HepG2 (cell line): ENCODE data around the gene PFKP. TPM values are rescaled to one million over a fixed set of nuclear protein-coding genes. Genes with fewer than 3 reads are reported as not detected.

Experiments
- ATAC-seq: fragments of 200-7000 bp; cut with Tn5 transposase; 3 replicates; pipeline ENCODE4 v1.9.1; 2020; ENCODE audit warnings: mild to moderate bottlenecking, moderate library complexity
- BruUV-seq: library from RNA; stranded (reverse); fragments of 400-500 nt; replicated peaks from 2 replicates; lab custom pipeline; 2021; lab: Mats Ljungman, UMichigan
- CTCF ChIA-PET: fragments of 300-600 bp; formaldehyde crosslinking; extraction: SDS; loops from one replicate; lab custom pipeline; 2021; ENCODE audit warnings: low total read pairs, inconsistent platforms, low intra/inter-chr PET ratio; lab: Yijun Ruan, JAX
- POLR2A ChIA-PET: fragments of 350-600 bp; sonication (Branson Sonifier 250); formaldehyde crosslinking; loops from one replicate; lab custom pipeline; 2020; ENCODE audit warnings: antibody characterized with exemption, inconsistent platforms; lab: Yijun Ruan, JAX
- DNase-seq: peaks from one replicate; pipeline ENCODE4 v3.0.0-alpha.2; 2015; ENCODE audit warnings: low spot score
- FAIRE-seq: peaks from 3 replicates; lab custom pipeline; 2011; peaks lifted over from hg19 to GRCh38; lab: Jason Lieb, UNC
- H2AFZ ChIP-seq: one replicate; pipeline ENCODE4 v1.6.1; 2011; ENCODE audit warnings: low read length, inconsistent platforms
- H3K27ac ChIP-seq: fragments of 300-600 bp; 3 replicates; pipeline ENCODE4 v1.8.0; 2011; ENCODE audit warnings: mixed run types, mild to moderate bottlenecking, mixed read lengths, low read length, inconsistent platforms; ENCODE audit not compliant: insufficient read depth; ENCODE audit errors: extremely low read length
- H3K27me3 ChIP-seq, 2 experiments: fragments of 200-600 bp in 1 of 2; 2 replicates in 1 of 2; 3 replicates in 1 of 2; pipeline versions ENCODE4 v1.6.0 to v1.8.0; 2011; ENCODE audit warnings: low read length in 2 of 2, mild to moderate bottlenecking in 2 of 2, moderate library complexity in 2 of 2, inconsistent platforms in 1 of 2; ENCODE audit not compliant: insufficient read depth in 2 of 2, control insufficient read depth in 1 of 2
- H3K36me3 ChIP-seq, 2 experiments: fragments of 200-600 bp in 1 of 2; replicated peaks in 1 of 2; 2 replicates in 1 of 2; 3 replicates in 1 of 2; pipeline versions ENCODE4 v1.5.1 to v1.8.0; 2011; ENCODE audit warnings: low read length in 2 of 2, inconsistent platforms in 1 of 2; ENCODE audit not compliant: insufficient read depth in 2 of 2, control insufficient read depth in 1 of 2
- H3K4me1 ChIP-seq: 2 replicates; pipeline ENCODE4 v1.5.1; 2012; ENCODE audit warnings: low read length, inconsistent platforms; ENCODE audit not compliant: insufficient read depth
- H3K4me2 ChIP-seq: 2 replicates; pipeline ENCODE4 v1.6.0; 2011; ENCODE audit warnings: low read depth, low read length, inconsistent platforms
- H3K4me3 ChIP-seq, 3 experiments: fragments of 200-600 bp in 1 of 3; sonication (generic), shearing (Covaris generic) in 1 of 3; replicated peaks in 1 of 3; 2 replicates each; pipeline ENCODE4 v1.5.1; 2011 to 2016; ENCODE audit warnings: low read length in 3 of 3, inconsistent platforms in 2 of 3, low read depth in 2 of 3, mild to moderate bottlenecking in 2 of 3, control low read depth in 1 of 3, mixed read lengths in 1 of 3; ENCODE audit not compliant: insufficient read depth in 1 of 3
- H3K79me2 ChIP-seq: one replicate; pipeline ENCODE4 v1.6.1; 2011; ENCODE audit warnings: low read length, inconsistent platforms; ENCODE audit not compliant: insufficient read depth
- H3K9ac ChIP-seq: 2 replicates; pipeline ENCODE4 v1.6.0; 2011; ENCODE audit warnings: mild to moderate bottlenecking, low read depth, low read length, inconsistent platforms; ENCODE audit not compliant: insufficient read depth
- H3K9me3 ChIP-seq: 2 replicates; pipeline ENCODE4 v1.5.1; 2012; ENCODE audit warnings: mild to moderate bottlenecking, low read length
- H4K20me1 ChIP-seq: 2 replicates; pipeline ENCODE4 v1.6.0; 2011; ENCODE audit warnings: inconsistent platforms, mild to moderate bottlenecking, low read length, moderate library complexity; ENCODE audit not compliant: insufficient read depth
- CHD2 ChIP-seq: IDR thresholded peaks from 2 replicates; pipeline ENCODE4 v1.6.1; 2011; ENCODE audit warnings: low read depth, low read length, improper control_type of control experiment
- GMEB2 ChIP-seq: IDR thresholded peaks from 2 replicates; pipeline ENCODE4 v1.6.1; 2016; ENCODE audit warnings: missing biosample characterization, missing genetic modification reagents, low read depth
- MTERF4 ChIP-seq: sonication (generic); formaldehyde crosslinking; IDR thresholded peaks from 2 replicates; pipeline ENCODE4 v1.8.0; 2023; ENCODE audit warnings: mild to moderate bottlenecking, missing genetic modification reagents
- NFATC3 ChIP-seq: sonication (generic); formaldehyde crosslinking; IDR thresholded peaks from 2 replicates; pipeline ENCODE4 v1.5.1; 2020; ENCODE audit warnings: mild to moderate bottlenecking, missing genetic modification reagents
- SMYD3 ChIP-seq: sonication (generic); formaldehyde crosslinking; IDR thresholded peaks from 2 replicates; pipeline ENCODE4 v1.8.1; 2023; ENCODE audit warnings: mild to moderate bottlenecking, missing genetic modification reagents
- XBP1 ChIP-seq: sonication (generic); formaldehyde crosslinking; IDR thresholded peaks from 2 replicates; pipeline ENCODE4 v1.5.0; 2020; ENCODE audit warnings: missing genetic modification reagents
- ZNF30 ChIP-seq: sonication (generic); formaldehyde crosslinking; IDR thresholded peaks from 2 replicates; pipeline ENCODE4 v1.5.0; 2020; ENCODE audit warnings: mild to moderate bottlenecking, missing genetic modification reagents
- ZUFSP ChIP-seq: sonication (generic); formaldehyde crosslinking; IDR thresholded peaks from 2 replicates; pipeline ENCODE4 v1.9.0; 2021; ENCODE audit warnings: missing genetic modification reagents, mild to moderate bottlenecking, borderline replicate concordance
- WGBS: methylation state at CpG from one replicate; pipeline ENCODE4 v1.1.6; 2017; ENCODE audit warnings: low lambda C conversion rate; 5-methylcytosine and 5-hydroxymethylcytosine counted together
- in situ Hi-C: cut with HindIII; loops from 2 replicates; pipeline ENCODE4 v1.10.0; 2017; ENCODE audit warnings: low pct_unique_long_range_greater_than_20kb; ENCODE audit not compliant: extremely low pct_ligation_motif_present
- intact Hi-C: fragments of 100-400 bp; cut with micrococcal nuclease; formaldehyde crosslinking; loops from one replicate; pipeline ENCODE4 v1.10.0; 2022; ENCODE audit not compliant: unreplicated experiment
- polyA plus RNA-seq, 8 experiments: library from polyadenylated mRNA; depleted of rRNA in 3 of 8; stranded (reverse) in 7 of 8; unstranded in 1 of 8; fragments of >200 nt; fragmentation: Illumina TruSeq in 4 of 8; extraction: Trizol in 4 of 8; gene quantifications; 2 replicates each; pipeline versions ENCODE4 v1.2.1 to v1.2.3, GENCODE V29; 2011 to 2016; ENCODE audit warnings: low read depth in 4 of 8, missing spikeins in 1 of 8, mixed read lengths in 1 of 8; ENCODE audit not compliant: insufficient read depth in 1 of 8
- total RNA-seq, 5 experiments: library from RNA; depleted of rRNA; stranded (reverse); fragments of >200 nt; fragmentation: Illumina TruSeq; extraction: Trizol; gene quantifications; 2 replicates each; pipeline ENCODE4 v1.2.3, GENCODE V29; 2016; ENCODE audit warnings: low read depth in 1 of 5

The PFKP gene
- total and polyA plus RNA-seq, 2 of the 13 experiments (the other 11 are each of a cell fraction or from before 2014, with no cell fraction given), result 0.80 to 2.4 TPM

GRCh38 chr10:3136336-3136735, 69.0 kb downstream of the PFKP start (continued):
- no peak for TF ChIP-seq XBP1
- TF ChIP-seq SMYD3, result no peak
- TF ChIP-seq GMEB2 (CRISPR knock-in tag), result no peak
- TF ChIP-seq MTERF4 (CRISPR knock-in tag), result no peak
- no peak for TF ChIP-seq ZUFSP (CRISPR knock-in tag)

DNA sequence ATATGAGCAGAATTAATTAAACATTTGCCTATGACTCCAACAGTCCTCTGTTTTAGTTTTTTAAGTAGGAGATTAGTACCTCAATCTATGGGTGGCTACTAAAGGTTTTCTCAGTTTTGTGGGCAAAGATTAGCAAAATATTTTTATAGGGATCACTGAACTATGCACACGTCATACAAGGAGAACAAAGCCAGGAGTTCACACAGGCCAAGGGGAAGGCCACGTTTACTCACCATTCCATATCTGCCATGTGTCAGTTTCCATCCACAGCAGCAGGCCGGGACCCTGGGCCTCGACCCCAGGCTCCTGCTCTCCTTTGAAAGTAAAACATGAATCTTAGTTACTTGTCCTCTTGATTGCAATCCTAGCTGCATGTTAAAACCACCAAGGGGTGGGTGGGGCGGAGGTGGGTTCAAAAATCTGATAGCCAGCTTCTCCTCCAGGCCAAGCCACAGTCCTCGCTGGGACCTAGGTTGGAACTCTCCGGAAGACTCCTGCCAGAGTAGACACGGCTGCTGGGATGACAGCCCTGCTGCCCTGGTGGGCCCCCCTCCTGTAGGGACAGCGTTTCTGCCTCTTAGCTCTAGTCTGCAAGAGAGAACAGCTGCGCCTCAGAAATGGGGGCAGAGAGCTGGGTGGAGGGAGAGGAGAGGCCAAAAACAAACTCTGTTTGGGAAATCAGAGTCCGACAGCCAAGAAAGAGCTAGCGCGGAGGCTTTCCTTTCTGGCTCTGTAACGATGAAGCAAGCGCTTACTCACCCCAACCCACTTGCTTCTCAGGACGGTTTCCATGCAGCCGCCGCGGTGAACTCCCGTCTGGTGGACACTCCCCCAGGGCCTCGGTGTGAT, 69.6 kb downstream of the PFKP start:
- ATAC-seq (no peak), DNase-seq (no peak), FAIRE-seq (no peak)
- intact Hi-C loops (no loop called here), in situ Hi-C loops (no loop called here)
- ChIA-PET CTCF (no interaction called here), POLR2A (no interaction called here)
- 92% methylated on average over 20 of the region's 21 CpGs for WGBS
- peaks cover 11 to 40% of the 10 kb centered on the region in 2 experiments; a peak in 4 of 5 replicates for H3K36me3 ChIP-seq
- H2AFZ ChIP-seq, result no peak overlapping the region
- H3K4me1 ChIP-seq, result no peaks in the 10 kb centered on the region
- no peak overlapping the region for H3K4me2 ChIP-seq
- no peak overlapping the region for H3K4me3 ChIP-seq
- H3K79me2 ChIP-seq, result no peaks in the 10 kb centered on the region
- BruUV-seq, result no TSS peak
- H3K27me3 ChIP-seq, result no peaks in the 10 kb centered on the region
- no peak for TF ChIP-seq ZNF30
- no peak for TF ChIP-seq CHD2
- no peak for TF ChIP-seq NFATC3
- H3K27ac ChIP-seq, result no peak overlapping the region
- H3K9me3 ChIP-seq, result no peaks in the 10 kb centered on the region
- no peaks in the 10 kb centered on the region for H4K20me1 ChIP-seq
- H3K9ac ChIP-seq, result no peak overlapping the region
